CD14-positive monocyte (primary cell): ENCODE results near the gene ARNT2. TPM values are rescaled to one million over a fixed set of nuclear protein-coding genes. Genes with fewer than 3 reads are reported as not detected.
"Not testable (repeated sequence)": the region's sequence is repeated elsewhere in the genome, so short reads cannot be mapped to it uniquely, and the experiment has no call there.

ENCODE experiments used
- DNase-seq, 3 donors: peaks; one replicate each; pipeline ENCODE4 v3.0.0-alpha.2; 2011 to 2022
- H2AFZ ChIP-seq: 2 replicates; pipeline ENCODE4 v1.6.0; 2012; ENCODE audit warnings: mild to moderate bottlenecking, low read depth, low read length, inconsistent platforms; ENCODE audit not compliant: insufficient read depth, poor library complexity, severe bottlenecking
- H3K27ac ChIP-seq, 2 donors: 1 replicate in 1 of 2; 2 replicates in 1 of 2; pipeline ENCODE4 v1.5.1; 2012 to 2013; ENCODE audit warnings: low read length in 2 of 2, control low read depth in 1 of 2, inconsistent platforms in 1 of 2, low read depth in 1 of 2, mild to moderate bottlenecking in 1 of 2
- H3K27me3 ChIP-seq, 2 donors: one replicate each; pipeline versions ENCODE4 v1.6.0 to v1.6.1; 2011 to 2013; ENCODE audit warnings: low read length in 2 of 2; ENCODE audit not compliant: control insufficient read depth in 2 of 2, insufficient read depth in 2 of 2
- H3K36me3 ChIP-seq, 2 donors: replicated peaks in 1 of 2; 1 replicate in 1 of 2; 2 replicates in 1 of 2; pipeline versions ENCODE4 v1.5.1 to v1.6.1; 2012 to 2013; ENCODE audit warnings: low read length in 2 of 2, control low read depth in 1 of 2, inconsistent platforms in 1 of 2, mild to moderate bottlenecking in 1 of 2; ENCODE audit not compliant: insufficient read depth in 2 of 2, control insufficient read depth in 1 of 2
- H3K4me1 ChIP-seq, 2 donors: 1 replicate in 1 of 2; 2 replicates in 1 of 2; pipeline versions ENCODE4 v1.5.1 to v1.6.1; 2012 to 2013; ENCODE audit warnings: low read length in 2 of 2, control low read depth in 1 of 2, inconsistent platforms in 1 of 2, mild to moderate bottlenecking in 1 of 2, moderate library complexity in 1 of 2; ENCODE audit not compliant: insufficient read depth in 2 of 2, control insufficient read depth in 1 of 2
- H3K4me2 ChIP-seq: replicated peaks from 2 replicates; pipeline ENCODE3; 2012; ENCODE audit warnings: low read length, moderate library complexity, mild to moderate bottlenecking; ENCODE audit not compliant: poor library complexity, severe bottlenecking; ENCODE audit errors: extremely low read depth
- H3K4me3 ChIP-seq, 3 experiments: fragments of 200-600 bp in 1 of 3; sonication (generic) in 1 of 3; replicated peaks in 1 of 3; 1 replicate in 2 of 3; 2 replicates in 1 of 3; pipeline ENCODE4 v1.5.1; 2011 to 2013; ENCODE audit warnings: low read length in 3 of 3, mild to moderate bottlenecking in 3 of 3, control low read depth in 2 of 3, low read depth in 2 of 3, inconsistent platforms in 1 of 3, moderate library complexity in 1 of 3
- H3K79me2 ChIP-seq: 2 replicates; pipeline ENCODE4 v1.6.0; 2012; ENCODE audit warnings: mild to moderate bottlenecking, control low read depth, inconsistent platforms, low read length, moderate library complexity; ENCODE audit not compliant: insufficient read depth
- H3K9ac ChIP-seq: 2 replicates; pipeline ENCODE4 v1.6.0; 2017; ENCODE audit warnings: low read length, mild to moderate bottlenecking; ENCODE audit not compliant: insufficient read depth, poor library complexity, severe bottlenecking
- H3K9me3 ChIP-seq, 2 donors: replicated peaks in 1 of 2; 1 replicate in 1 of 2; 2 replicates in 1 of 2; pipeline versions ENCODE4 v1.5.1 to v1.6.1; 2012 to 2013; ENCODE audit warnings: low read length in 2 of 2, control low read depth in 1 of 2; ENCODE audit not compliant: control insufficient read depth in 1 of 2, insufficient read depth in 1 of 2
- H4K20me1 ChIP-seq: 2 replicates; pipeline ENCODE4 v1.6.0; 2012; ENCODE audit warnings: mild to moderate bottlenecking, low read length, control low read depth, moderate library complexity; ENCODE audit not compliant: insufficient read depth
- H3K27ac Mint-ChIP-seq, 7 donors: one replicate each; pipeline ENCODE4 v1.8.0; 2020; ENCODE audit warnings: mild to moderate bottlenecking in 7 of 7, mixed read lengths in 7 of 7, moderate library complexity in 6 of 7, inconsistent platforms in 2 of 7
- H3K27me3 Mint-ChIP-seq, 3 donors: one replicate each; pipeline ENCODE4 v1.8.0; 2021 to 2022; ENCODE audit warnings: low read depth in 3 of 3, mild to moderate bottlenecking in 3 of 3, mixed read lengths in 3 of 3, moderate library complexity in 3 of 3, inconsistent platforms in 1 of 3
- H3K36me3 Mint-ChIP-seq, 2 donors: one replicate each; pipeline ENCODE4 v1.8.0; 2020; ENCODE audit warnings: mixed read lengths in 2 of 2, inconsistent platforms in 1 of 2, mild to moderate bottlenecking in 1 of 2
- H3K4me1 Mint-ChIP-seq: one replicate; pipeline ENCODE4 v1.8.0; 2020; ENCODE audit warnings: mild to moderate bottlenecking, mixed read lengths
- H3K4me3 Mint-ChIP-seq, 2 donors: one replicate each; pipeline ENCODE4 v1.8.0; 2020; ENCODE audit warnings: mild to moderate bottlenecking in 2 of 2, mixed read lengths in 2 of 2, moderate library complexity in 1 of 2
- H3K9me3 Mint-ChIP-seq, 7 donors: one replicate each; pipeline ENCODE4 v1.8.0; 2020 to 2022; ENCODE audit warnings: mixed read lengths in 7 of 7, mild to moderate bottlenecking in 6 of 7, moderate library complexity in 6 of 7, inconsistent platforms in 2 of 7
- WGBS: methylation state at CpG from one replicate; pipeline ENCODE4 v1.1.5; 2013; ENCODE audit warnings: missing lambda C conversion rate; ENCODE audit not compliant: insufficient coverage; 5-methylcytosine and 5-hydroxymethylcytosine counted together
- intact Hi-C, 2 donors: fragments of 100-400 bp; cut with micrococcal nuclease; formaldehyde crosslinking; loops; one replicate each; pipeline versions ENCODE4 v1.15.0 to v1.15.1; 2023
- polyA plus RNA-seq, 3 donors: library from polyadenylated mRNA; depleted of rRNA in 1 of 3; unstranded in 2 of 3; stranded (reverse) in 1 of 3; fragments of 300-500 nt in 2 of 3; fragments of >200 nt in 1 of 3; fragmentation: Illumina TruSeq in 2 of 3; gene quantifications; 1 replicate in 2 of 3; 2 replicates in 1 of 3; pipeline ENCODE4 v1.2.3, GENCODE V29; 2012 to 2021
- TF ChIP-seq, protein P1 (sequence below): fragments of 200-600 bp; IDR thresholded peaks from one replicate; pipeline ENCODE4 v1.8.0; 2022; ENCODE audit warnings: antibody characterized with exemption, mild to moderate bottlenecking

The ARNT2 gene
- polyA plus RNA-seq, 3 donors = not detected

DNA sequence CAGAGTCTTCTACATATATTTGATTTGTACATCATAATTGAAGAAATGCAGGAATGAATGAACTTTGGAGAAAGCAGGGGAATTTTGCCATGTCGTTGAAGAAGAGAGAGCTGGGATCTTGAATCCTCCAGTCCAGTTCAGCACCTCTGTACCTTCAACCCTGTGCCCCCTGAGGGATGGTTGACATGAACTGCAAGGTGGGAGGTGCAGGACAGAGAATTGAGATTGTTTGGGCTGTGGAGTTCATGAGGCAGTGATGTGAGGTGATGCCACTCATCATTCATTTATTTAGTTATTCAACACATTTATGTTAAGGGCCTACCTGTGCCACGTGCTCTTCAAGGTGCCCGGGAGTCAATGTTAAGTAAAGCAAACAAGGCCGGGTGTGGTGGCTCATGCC lies 104.6 kb downstream of the ARNT2 start:
- DNase-seq = no peak
- Histone ChIP-seq H3K9ac (no peak overlapping the region), H3K27me3 (no peaks in the 10 kb centered on the region), H3K27ac (no peak overlapping the region), H2AFZ (no peak overlapping the region), H3K4me3 (no peak overlapping the region), H3K4me2 (no peak overlapping the region), H3K9me3 (peaks cover 0 to 9% of the 10 kb centered on the region in 2 donors), H4K20me1 (no peaks in the 10 kb centered on the region), H3K4me1 (no peaks in the 10 kb centered on the region), H3K36me3 (no peaks in the 10 kb centered on the region), H3K79me2 (no peaks in the 10 kb centered on the region)
- intact Hi-C loops = no loop called here
- Mint-ChIP-seq H3K27me3 (peaks cover 3 to 5% (median 5%) of the 10 kb centered on the region in 3 donors), H3K27ac (no peak overlapping the region), H3K36me3 (no peaks in the 10 kb centered on the region), H3K4me3 (no peak overlapping the region), H3K9me3 (peaks cover 0 to 4% (median 3%) of the 10 kb centered on the region in 7 donors), H3K4me1 (no peaks in the 10 kb centered on the region)
- TF ChIP-seq, protein P1, sequence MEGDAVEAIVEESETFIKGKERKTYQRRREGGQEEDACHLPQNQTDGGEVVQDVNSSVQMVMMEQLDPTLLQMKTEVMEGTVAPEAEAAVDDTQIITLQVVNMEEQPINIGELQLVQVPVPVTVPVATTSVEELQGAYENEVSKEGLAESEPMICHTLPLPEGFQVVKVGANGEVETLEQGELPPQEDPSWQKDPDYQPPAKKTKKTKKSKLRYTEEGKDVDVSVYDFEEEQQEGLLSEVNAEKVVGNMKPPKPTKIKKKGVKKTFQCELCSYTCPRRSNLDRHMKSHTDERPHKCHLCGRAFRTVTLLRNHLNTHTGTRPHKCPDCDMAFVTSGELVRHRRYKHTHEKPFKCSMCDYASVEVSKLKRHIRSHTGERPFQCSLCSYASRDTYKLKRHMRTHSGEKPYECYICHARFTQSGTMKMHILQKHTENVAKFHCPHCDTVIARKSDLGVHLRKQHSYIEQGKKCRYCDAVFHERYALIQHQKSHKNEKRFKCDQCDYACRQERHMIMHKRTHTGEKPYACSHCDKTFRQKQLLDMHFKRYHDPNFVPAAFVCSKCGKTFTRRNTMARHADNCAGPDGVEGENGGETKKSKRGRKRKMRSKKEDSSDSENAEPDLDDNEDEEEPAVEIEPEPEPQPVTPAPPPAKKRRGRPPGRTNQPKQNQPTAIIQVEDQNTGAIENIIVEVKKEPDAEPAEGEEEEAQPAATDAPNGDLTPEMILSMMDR = no peak
- WGBS = 67% methylated on average over 3 of the region's 4 CpGs

DNA sequence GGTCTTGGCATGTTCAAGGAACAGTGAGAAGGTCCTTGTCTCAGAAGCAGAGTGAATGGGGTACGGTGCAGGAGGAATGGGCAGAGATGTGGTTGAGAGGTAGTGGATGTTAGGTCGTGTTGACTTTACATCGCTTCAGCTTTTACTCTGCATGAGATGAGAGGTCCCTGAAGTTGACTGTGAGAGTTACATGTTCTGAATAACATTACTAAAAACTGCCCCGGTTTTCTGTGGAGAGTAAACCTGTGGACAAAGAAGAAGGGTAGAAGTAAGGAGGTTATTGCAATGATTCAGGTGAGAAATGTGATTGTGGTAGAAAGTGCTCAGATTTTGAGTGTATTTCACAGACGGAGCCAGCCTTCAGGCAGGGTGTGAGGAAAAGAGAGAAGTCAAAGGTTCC lies 105.6 kb downstream of the ARNT2 start:
- DNase-seq = no peak
- H3K4me3 ChIP-seq = no peak overlapping the region
- no peaks in the 10 kb centered on the region for H3K36me3 ChIP-seq
- H3K4me1 ChIP-seq = no peaks in the 10 kb centered on the region
- H3K9me3 ChIP-seq = peaks cover 0 to 7% of the 10 kb centered on the region in 2 donors
- H3K27me3 Mint-ChIP-seq = peaks cover 3 to 5% (median 5%) of the 10 kb centered on the region in 3 donors
- no peaks in the 10 kb centered on the region for H3K79me2 ChIP-seq
- H3K4me1 Mint-ChIP-seq = no peaks in the 10 kb centered on the region
- no peaks in the 10 kb centered on the region for H3K27me3 ChIP-seq
- no peaks in the 10 kb centered on the region for H3K36me3 Mint-ChIP-seq
- H4K20me1 ChIP-seq = no peaks in the 10 kb centered on the region
- H3K4me2 ChIP-seq = no peak overlapping the region
- H3K27ac Mint-ChIP-seq = no peak overlapping the region
- TF ChIP-seq, protein P1 = no peak
- H2AFZ ChIP-seq = no peak overlapping the region
- intact Hi-C loops = no loop called here
- H3K27ac ChIP-seq = no peak overlapping the region
- WGBS = 100% methylated on average over 3 of the region's 5 CpGs
- no peak overlapping the region for H3K9ac ChIP-seq
- H3K4me3 Mint-ChIP-seq = no peak overlapping the region
- peaks cover 0 to 2% (median 1%) of the 10 kb centered on the region in 7 donors for H3K9me3 Mint-ChIP-seq

DNA sequence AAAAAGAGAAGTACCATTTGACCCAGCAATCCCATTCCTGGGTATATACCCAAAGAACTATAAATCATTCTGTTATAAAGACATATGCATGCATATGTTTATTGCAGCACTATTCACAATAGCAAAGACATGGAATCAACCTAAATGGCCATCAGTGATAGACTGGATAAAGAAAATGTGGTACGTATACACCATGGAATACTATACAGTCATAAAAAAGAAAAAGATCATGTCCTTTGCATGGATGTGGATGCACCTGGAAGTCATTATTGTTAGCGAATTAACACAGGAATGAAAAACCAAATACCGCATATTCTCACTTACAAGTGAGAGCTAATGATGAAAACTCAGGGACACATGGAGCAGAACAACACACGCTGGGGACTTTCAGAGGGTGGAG lies 106.8 kb downstream of the ARNT2 start:
- not testable (repeated sequence) for H3K4me2 ChIP-seq, H3K27ac Mint-ChIP-seq
- no CpG with 5 or more reads among the region's 4 CpGs for whole genome bisulfite sequencing

More for the DNA sequence above, 106.8 kb downstream of the ARNT2 start:
- H3K4me3 ChIP-seq, H3K27ac ChIP-seq, H4K20me1 ChIP-seq, H3K36me3 ChIP-seq, H3K4me3 Mint-ChIP-seq, H3K9me3 ChIP-seq, H3K79me2 ChIP-seq, H3K36me3 Mint-ChIP-seq, H3K27me3 Mint-ChIP-seq, intact Hi-C loops, DNase-seq, H3K9ac ChIP-seq, H3K4me1 Mint-ChIP-seq, H2AFZ ChIP-seq, H3K9me3 Mint-ChIP-seq, H3K4me1 ChIP-seq, H3K27me3 ChIP-seq: not testable (repeated sequence)
